ENCODE results near the gene HTD2.
A peak's percentile ranks its signal among the peaks of the same experiment; 100 is the strongest.

The HTD2 gene

DNA sequence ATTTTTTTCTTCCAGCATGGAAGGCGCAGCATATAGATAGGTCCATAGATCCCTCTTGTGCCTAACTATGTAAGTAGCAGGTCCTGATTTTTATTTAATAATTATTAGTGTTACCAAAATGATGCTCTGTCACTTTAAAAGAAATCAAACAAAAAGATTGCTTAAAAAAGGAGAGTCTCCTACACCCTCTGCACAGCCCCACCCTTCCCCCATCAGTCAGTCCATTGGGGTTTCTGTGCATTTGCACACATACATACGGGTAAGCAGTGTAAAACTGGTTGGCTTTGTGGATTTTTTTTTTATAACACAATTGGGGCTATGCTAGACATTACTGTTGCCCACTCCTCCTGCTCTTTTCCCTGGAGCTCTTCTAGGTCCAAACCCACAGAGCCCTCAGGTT, 7.2 kb upstream of the HTD2 start:
- DNase-seq (ENCODE audit: low read depth in 1 of 2, low spot score in 1 of 2) = no peak
- in situ Hi-C loops (cut with HindIII; ENCODE audit: low pct_unique_long_range_greater_than_20kb, low sequenced_read_pairs) = no loop called here
- TF ChIP-seq JUND (IDR thresholded peaks at IDR 0.05; ENCODE audit: low read depth) = no peak

DNA sequence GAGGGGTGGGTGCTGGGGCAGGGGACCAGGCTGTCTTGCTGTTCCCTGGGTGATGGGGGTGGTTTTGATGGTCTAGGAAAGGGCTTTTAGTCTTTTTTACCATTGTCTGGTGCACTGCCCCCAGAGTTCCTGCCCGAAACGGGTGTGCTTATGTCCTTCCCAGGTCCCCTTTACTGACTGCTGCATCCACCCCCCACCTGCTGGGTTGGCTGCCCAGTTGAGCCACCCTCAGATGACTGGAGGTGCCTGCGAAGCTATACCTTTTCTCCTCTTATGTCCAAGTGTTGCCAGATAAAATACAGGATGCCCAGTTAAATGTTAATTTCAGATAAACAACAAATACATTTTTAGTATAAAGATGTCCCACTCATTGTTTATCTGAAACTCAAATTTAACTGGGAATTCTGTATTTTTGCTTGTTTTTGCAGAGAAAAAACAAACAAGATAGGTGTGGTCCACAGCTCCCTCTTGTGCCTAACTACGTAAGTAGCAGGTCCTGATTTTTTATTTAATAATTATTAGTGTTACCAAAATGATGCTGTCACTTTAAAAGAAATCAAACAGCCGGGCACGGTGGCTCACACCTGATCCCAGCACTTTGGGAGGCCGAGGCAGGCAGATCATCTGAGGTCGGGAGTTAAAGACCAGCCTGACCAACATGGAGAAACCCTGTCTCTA, 6.3 kb upstream of the HTD2 start:
- in situ Hi-C loops (cut with HindIII; ENCODE audit: low pct_unique_long_range_greater_than_20kb, low sequenced_read_pairs) = no loop called here
- TF ChIP-seq JUND (IDR thresholded peaks at IDR 0.05; ENCODE audit: low read depth) = no peak
- no peak for DNase-seq (ENCODE audit: low read depth in 1 of 2, low spot score in 1 of 2)

DNA sequence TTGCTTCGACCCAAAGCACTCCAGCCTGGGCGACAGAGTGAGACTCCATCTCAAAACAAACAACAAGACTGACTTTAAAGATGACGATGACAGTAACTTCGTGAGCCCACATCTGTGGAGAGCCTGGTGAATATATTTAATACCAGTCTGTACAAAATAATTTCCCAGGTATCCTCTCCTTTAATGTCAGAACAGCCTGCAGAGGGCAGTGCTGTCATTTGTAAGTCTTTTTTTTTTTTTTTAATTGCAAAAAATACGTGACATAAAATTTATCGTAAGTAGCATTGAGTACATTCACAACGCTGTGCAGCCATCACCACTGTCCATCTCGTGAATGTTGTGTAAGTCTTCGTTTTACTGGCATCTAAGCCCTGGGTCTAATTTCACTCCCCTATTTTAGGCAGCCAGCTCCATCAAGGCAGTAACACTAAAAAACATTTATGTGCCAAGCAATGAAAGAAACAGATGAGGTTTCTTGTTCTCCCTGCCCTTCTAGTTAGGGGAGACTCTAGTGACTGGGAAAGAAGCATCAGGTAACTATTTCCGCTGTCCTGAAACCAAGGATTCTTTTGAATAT, 1.4 kb downstream of the HTD2 start:
- no peak for TF ChIP-seq JUND (IDR thresholded peaks at IDR 0.05; ENCODE audit: low read depth)
- peak in 1 of 2 experiments; percentile 57 for DNase-seq (ENCODE audit: low read depth in 1 of 2, low spot score in 1 of 2)
- in situ Hi-C loops (cut with HindIII; ENCODE audit: low pct_unique_long_range_greater_than_20kb, low sequenced_read_pairs) = no loop called here

DNA sequence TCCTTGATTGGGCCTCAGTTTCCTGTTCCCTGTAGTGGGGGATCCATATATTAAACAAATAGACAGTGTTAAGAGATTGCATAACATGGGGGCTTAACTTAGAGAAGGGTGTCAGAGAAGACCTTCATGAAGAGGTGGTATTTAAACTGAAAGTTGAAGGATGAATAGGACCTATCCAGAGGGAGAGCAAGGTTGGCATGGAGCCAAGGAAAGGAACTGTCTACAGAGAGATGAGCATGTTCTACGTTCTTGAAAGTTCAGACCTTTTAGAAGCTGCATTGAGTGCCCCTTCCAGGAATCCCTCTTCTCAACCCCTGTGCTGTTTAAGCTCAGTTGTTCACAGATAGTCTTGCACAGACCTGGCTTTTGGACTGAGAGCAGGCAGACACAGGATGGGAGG, 2.4 kb downstream of the HTD2 start:
- no peak for TF ChIP-seq JUND (IDR thresholded peaks at IDR 0.05; ENCODE audit: low read depth)
- no peak for DNase-seq (ENCODE audit: low read depth in 1 of 2, low spot score in 1 of 2)
- in situ Hi-C loops (cut with HindIII; ENCODE audit: low pct_unique_long_range_greater_than_20kb, low sequenced_read_pairs) = no loop called here

DNA sequence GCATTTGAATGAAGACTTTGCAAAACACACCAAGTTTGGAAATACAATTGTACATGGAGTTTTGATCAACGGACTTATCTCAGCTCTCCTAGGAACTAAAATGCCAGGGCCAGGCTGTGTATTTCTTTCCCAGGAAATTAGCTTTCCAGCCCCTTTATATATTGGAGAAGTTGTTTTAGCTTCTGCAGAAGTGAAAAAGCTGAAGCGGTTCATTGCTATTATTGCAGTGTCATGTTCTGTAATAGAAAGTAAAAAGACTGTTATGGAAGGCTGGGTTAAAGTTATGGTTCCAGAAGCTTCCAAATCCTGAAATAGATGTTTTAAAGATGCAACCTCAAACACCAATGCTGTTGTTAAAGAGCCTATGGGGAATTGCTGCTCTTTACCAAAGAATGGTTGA, 11.5 kb downstream of the HTD2 start:
- no peak for DNase-seq (ENCODE audit: low read depth in 1 of 2, low spot score in 1 of 2)
- in situ Hi-C loops (cut with HindIII; ENCODE audit: low pct_unique_long_range_greater_than_20kb, low sequenced_read_pairs) = no loop called here
- TF ChIP-seq JUND (IDR thresholded peaks at IDR 0.05; ENCODE audit: low read depth) = no peak

DNA sequence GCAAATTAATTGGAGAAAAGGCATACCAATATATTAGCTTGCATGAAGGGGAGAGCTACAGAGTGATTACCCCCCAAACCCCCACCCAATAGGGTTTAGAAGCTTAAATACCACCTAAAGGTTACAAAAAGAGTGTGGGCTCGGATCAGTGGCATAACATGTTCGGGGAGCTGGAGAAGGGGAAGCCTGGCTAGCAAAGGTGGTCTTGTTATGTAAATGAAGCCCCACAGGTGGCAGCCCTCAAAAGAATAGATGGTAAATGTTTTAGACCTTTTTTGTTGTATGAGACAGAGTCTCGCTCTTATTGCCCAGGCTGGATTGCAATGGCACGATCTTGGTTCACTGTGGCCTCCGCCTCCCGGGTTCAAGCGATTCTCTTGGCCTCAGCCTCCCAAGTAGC, 15.5 kb downstream of the HTD2 start:
- in situ Hi-C loops (cut with HindIII; ENCODE audit: low pct_unique_long_range_greater_than_20kb, low sequenced_read_pairs) = no loop called here
- DNase-seq (ENCODE audit: low read depth in 1 of 2, low spot score in 1 of 2) = no peak

DNA sequence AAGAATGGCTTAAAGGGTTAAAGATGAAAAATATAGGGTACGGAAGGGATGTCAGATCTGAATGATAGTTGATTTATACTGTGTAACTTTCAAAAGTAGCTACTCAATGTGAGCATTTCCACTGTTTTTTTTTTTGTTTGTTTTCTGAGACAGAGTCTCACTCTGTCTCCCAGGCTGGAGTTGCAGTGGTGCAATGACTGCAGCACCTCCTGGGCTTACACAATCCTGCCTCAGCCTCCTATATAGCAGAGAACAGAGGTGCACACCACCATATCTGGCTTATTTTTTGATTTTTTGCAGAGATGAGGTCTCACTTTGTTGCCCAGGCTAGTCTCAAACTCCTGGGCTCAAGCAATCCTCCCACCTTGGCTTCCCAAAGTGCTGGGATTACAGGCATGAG, 16.5 kb downstream of the HTD2 start:
- no peak for TF ChIP-seq JUND (IDR thresholded peaks at IDR 0.05; ENCODE audit: low read depth)
- in situ Hi-C loops (cut with HindIII; ENCODE audit: low pct_unique_long_range_greater_than_20kb, low sequenced_read_pairs) = no loop called here
- DNase-seq (ENCODE audit: low read depth in 1 of 2, low spot score in 1 of 2) = no peak

More for the DNA sequence above, 15.5 kb downstream of the HTD2 start:
- TF ChIP-seq JUND (IDR thresholded peaks at IDR 0.05; ENCODE audit: low read depth) = no peak

DNA sequence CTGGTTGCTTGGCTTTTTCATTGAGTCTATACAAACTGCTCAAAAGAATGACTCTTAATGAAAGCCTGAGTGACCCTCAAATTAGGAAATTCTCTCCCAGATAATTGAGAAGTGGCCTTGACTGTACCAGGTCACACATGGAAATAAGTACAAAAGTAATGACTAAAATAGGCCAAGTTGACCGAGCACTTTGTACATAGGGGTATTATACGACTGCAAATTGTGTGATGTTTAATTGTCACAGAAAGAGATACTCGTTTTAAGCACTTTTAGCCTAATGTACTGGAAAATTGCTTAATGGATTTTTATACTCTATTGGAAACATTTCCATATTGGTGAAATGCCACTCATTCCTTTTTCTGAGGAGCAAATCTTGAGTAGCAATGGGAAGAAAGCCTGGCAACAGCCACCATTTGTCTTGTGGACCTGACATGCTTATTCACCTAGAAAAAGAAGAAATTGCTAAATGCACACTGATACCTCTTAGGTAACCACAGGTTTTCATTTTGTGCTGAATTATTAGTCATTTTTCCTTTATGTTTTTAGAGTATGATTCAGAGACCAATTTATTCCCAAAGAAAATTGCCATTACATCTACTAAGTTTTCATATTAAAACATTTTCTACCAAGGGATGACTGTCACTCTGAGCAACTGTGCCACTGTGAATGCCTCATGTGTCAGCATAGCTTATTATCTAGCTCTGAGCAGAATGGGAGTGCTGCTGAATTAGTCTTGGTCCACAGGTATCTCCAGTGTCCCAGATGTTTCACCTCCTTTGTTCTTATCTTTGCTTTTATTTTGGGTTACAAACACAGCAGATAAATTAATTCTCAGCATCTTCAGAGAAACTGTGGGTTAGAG, 17.4 kb downstream of the HTD2 start:
- in situ Hi-C loops (cut with HindIII; ENCODE audit: low pct_unique_long_range_greater_than_20kb, low sequenced_read_pairs) = no loop called here
- TF ChIP-seq JUND (IDR thresholded peaks at IDR 0.05; ENCODE audit: low read depth) = no peak
- no peak for DNase-seq (ENCODE audit: low read depth in 1 of 2, low spot score in 1 of 2)

DNA sequence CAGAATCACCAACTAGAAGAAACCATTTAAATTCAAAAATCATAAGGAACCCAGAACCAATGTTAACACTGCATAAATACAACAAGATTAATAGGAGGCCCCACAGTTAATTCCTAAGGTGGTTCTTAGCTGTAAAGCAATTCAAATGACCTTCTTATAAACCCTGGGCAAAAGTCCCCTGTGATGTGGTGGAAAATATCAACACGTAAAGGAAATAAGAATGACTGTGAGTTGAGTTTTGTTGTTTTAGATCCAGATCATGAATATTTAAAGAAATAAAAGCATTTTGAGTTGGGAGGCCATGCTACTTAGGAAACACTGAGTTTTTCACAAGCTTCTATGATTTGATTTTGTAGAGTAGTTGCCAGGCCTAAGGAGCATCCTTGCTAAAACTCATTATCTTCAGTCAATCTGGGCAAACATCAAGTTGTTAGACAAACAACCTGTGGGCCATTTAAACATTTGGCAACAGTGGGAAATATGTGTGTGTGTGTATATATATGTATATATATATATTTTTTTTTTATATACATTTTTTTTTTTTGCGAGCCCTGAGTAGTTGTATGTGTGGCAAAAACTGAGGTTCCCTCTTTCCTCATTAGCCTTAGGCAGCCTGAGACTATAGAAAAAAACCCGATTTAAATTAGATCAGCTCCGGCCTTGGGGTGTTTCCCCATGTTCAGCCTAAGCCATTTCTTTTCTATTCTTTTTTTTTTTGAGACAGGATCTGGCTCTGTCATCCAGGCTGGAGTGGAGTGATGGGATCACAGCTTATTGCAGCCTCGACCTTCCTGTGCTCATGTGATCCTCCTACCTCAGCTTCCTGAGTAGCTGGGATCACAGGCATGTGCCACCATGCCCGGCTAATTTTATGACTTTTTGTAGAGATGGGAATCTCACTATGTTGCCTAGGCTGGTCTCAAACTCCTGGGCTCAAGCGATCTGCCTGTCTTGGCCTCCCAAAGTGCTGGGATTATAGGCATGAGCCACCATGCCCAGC, 18.4 kb downstream of the HTD2 start:
- TF ChIP-seq JUND (IDR thresholded peaks at IDR 0.05; ENCODE audit: low read depth) = no peak
- DNase-seq (ENCODE audit: low read depth in 1 of 2, low spot score in 1 of 2) = peak in 1 of 2 experiments; percentile 86
- in situ Hi-C loops (cut with HindIII; ENCODE audit: low pct_unique_long_range_greater_than_20kb, low sequenced_read_pairs) = no loop called here

DNA sequence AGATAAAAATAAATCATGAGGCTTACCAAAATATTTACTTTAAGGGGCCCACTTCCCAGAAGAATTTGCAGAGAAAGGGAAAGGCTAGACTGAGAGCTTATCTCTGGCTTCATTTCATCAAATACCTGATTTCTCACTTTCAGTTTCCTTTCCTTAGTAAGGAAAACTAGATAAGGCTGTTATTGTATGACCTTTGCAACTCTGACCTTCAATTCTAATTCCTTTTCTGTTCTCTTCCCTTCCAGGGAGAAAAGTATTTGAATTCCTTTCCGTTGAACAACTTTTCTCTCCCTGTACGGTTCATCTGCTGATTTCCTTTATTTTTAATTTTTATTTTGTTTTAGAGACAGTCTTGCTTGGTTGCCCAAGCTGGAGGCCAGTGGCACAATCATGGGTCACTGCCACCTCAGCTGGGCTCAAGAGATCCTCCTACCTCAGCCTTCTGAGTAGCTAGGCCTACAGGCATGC, 19.2 kb downstream of the HTD2 start:
- DNase-seq (ENCODE audit: low read depth in 1 of 2, low spot score in 1 of 2) = no peak
- in situ Hi-C loops (cut with HindIII; ENCODE audit: low pct_unique_long_range_greater_than_20kb, low sequenced_read_pairs) = no loop called here
- TF ChIP-seq JUND (IDR thresholded peaks at IDR 0.05; ENCODE audit: low read depth) = no peak

DNA sequence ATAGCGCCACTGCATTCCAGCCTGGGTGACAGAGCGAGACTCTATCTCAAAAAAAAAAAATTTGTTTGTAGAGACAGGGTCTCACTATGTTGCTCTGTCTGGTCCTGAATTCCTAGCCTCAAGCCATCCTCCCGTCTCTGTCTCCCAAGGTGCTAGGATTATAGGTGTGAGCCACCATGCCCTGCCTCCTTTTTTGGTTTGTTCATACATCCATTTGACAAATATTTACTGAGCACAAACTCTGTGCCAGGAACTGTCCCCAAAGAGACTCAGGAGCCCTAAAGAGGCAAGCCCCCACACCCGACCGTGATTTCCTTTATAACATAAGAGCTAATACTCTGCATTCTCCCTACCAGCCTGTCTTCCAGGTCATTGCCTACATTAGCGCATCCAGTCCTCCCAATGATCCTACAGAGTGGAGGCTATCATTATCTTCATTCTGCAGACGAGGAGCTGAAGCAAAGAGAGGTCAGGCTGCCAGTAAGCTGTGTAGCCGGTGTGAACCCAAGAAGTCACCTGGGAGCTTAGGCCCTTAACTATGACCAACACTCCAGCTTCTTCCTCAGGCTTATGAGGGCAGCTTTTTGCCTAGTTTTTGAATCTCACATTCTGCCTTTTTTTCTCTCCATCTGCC, 20.1 kb downstream of the HTD2 start:
- in situ Hi-C loops (cut with HindIII; ENCODE audit: low pct_unique_long_range_greater_than_20kb, low sequenced_read_pairs) = no loop called here
- no peak for TF ChIP-seq JUND (IDR thresholded peaks at IDR 0.05; ENCODE audit: low read depth)
- peak in 1 of 2 experiments; percentile 70 for DNase-seq (ENCODE audit: low read depth in 1 of 2, low spot score in 1 of 2)

All from T47D (cell line).